ENCODE results near the gene CDKL2. TPM values are rescaled to one million over a fixed set of nuclear protein-coding genes. Genes with fewer than 3 reads are reported as not detected.

The CDKL2 gene
- total RNA-seq, 1 experiment from 2014 or later, result 1.5 TPM

- H4K8ac ChIP-seq (replicated peaks; ENCODE audit: insufficient read length, low read depth, low read length), result no peak overlapping the region
- no peaks in the 10 kb centered on the region; the same call in 1 of the 2 replicates for H3K4me1 ChIP-seq (ENCODE audit: insufficient read depth, low read length)
- H3K4me1 Mint-ChIP-seq, result peaks cover 0 to 5% of the 10 kb centered on the region in 2 experiments; a peak in 1 of 4 replicates
- no peaks in the 10 kb centered on the region for H3K23me2 ChIP-seq (ENCODE audit: insufficient read length, low read depth, low read length, poor library complexity, severe bottlenecking)
- no peaks in the 10 kb centered on the region for H3K27me3 Mint-ChIP-seq (ENCODE audit: low read depth)
- H2BK5ac ChIP-seq (ENCODE audit: insufficient read length, low read length), result no peak overlapping the region
- no peak overlapping the region for H3K4me3 Mint-ChIP-seq
- no peak overlapping the region for H3K18ac ChIP-seq (ENCODE audit: insufficient read length, low read depth, low read length)
- no peak for DNase-seq
- no peak overlapping the region for H4K5ac ChIP-seq (ENCODE audit: insufficient read length, low read depth, low read length)
- no peak overlapping the region for H2BK12ac ChIP-seq (ENCODE audit: insufficient read length, low read depth, low read length)
- no peak overlapping the region for H3K4me2 ChIP-seq (ENCODE audit: insufficient read depth, insufficient read length, low read length)
- no peak overlapping the region; the same call in 1 of the 2 replicates for H3K14ac ChIP-seq (ENCODE audit: insufficient read depth, low read length)
- H3K4ac ChIP-seq (ENCODE audit: low read depth, low read length), result no peak overlapping the region
- no peaks in the 10 kb centered on the region for H3K79me2 ChIP-seq (ENCODE audit: insufficient read depth, low read length)
- TF ChIP-seq CTCF (conservative IDR thresholded peaks at IDR 0.05), result no peak
- no peak overlapping the region for H3K9ac ChIP-seq (ENCODE audit: extremely low read depth, insufficient read length, low read length)
- no peak overlapping the region for H2BK120ac ChIP-seq (ENCODE audit: low read depth, low read length, poor library complexity, severe bottlenecking)
- no peak overlapping the region; a peak in 2 of 7 replicates for H3K27ac Mint-ChIP-seq
- no peak overlapping the region for H2BK15ac ChIP-seq (ENCODE audit: low read depth, low read length)
- no peaks in the 10 kb centered on the region for H3K9me3 Mint-ChIP-seq
- H3K27ac ChIP-seq (ENCODE audit: insufficient read length, low read depth, low read length), result no peak overlapping the region
- H2AFZ ChIP-seq (ENCODE audit: low read length), result no peak overlapping the region
- H4K20me1 ChIP-seq (ENCODE audit: control insufficient read depth, insufficient read depth, insufficient read length), result no peaks in the 10 kb centered on the region
- H2AK5ac ChIP-seq (ENCODE audit: insufficient read length, low read length), result no peak overlapping the region
- WGBS (ENCODE audit: extremely low coverage, insufficient read length, low lambda C conversion rate), result no CpG with 5 or more reads among the region's 15 CpGs
- H3K9me3 ChIP-seq (ENCODE audit: control insufficient read depth, low read depth, low read length), result no peaks in the 10 kb centered on the region
- no peak overlapping the region for H3K23ac ChIP-seq (ENCODE audit: insufficient read length, low read depth, low read length)
- H3K79me1 ChIP-seq (ENCODE audit: insufficient read depth, low read depth, low read length, poor library complexity, severe bottlenecking), result no peaks in the 10 kb centered on the region
- H3K36me3 Mint-ChIP-seq (ENCODE audit: insufficient read depth in 1 of 3, low read depth in 3 of 3), result peaks cover 0 to 4% (median 0%) of the 10 kb centered on the region in 3 experiments; a peak in 1 of 7 replicates
- no peaks in the 10 kb centered on the region for H3K27me3 ChIP-seq (ENCODE audit: insufficient read depth, low read length)
- no peak overlapping the region for H3T11ph ChIP-seq (ENCODE audit: low read length)
- H4K91ac ChIP-seq (ENCODE audit: insufficient read length, low read depth, low read length), result no peak overlapping the region
- no peak overlapping the region for H3K56ac ChIP-seq (ENCODE audit: insufficient read length, low read depth, low read length)
- H2BK20ac ChIP-seq (ENCODE audit: low read depth, low read length, poor library complexity, severe bottlenecking), result no peak overlapping the region
Observed at GRCh38 chr4:75547647-75548387, 82.5 kb downstream of the CDKL2 start.

Data from H9 (cell line).